Fibroblast of skin of scalp (primary cell): ENCODE measurements around the gene GNAT1.
"Not testable (repeated sequence)": the region's sequence is repeated elsewhere in the genome, so short reads cannot be mapped to it uniquely, and the experiment has no call there.

Source experiments
- DNase-seq: peaks from one replicate; pipeline ENCODE4 v3.0.0-alpha.2; 2013

The GNAT1 gene

DNA sequence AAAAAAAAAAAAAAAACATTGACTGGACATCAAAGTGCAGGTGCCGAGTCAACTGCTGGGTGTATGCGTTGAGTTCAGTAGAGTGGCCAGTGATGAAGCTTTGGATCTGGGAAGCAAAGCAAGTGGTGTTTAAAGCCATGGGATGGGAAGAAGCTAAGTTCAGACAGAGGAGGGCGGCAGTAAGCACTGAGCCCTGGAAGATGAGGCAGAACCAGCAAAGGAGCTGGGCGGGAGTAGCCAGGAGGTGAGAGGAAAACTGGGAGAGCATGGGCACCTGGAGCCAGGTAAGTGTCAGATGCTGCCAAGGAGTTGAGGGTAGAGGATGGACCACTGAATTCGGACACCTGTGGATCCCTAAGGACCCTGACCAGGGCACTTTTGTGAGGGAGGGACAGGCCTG lies 33.2 kb downstream of the GNAT1 start:
- no peak for DNase-seq

DNA sequence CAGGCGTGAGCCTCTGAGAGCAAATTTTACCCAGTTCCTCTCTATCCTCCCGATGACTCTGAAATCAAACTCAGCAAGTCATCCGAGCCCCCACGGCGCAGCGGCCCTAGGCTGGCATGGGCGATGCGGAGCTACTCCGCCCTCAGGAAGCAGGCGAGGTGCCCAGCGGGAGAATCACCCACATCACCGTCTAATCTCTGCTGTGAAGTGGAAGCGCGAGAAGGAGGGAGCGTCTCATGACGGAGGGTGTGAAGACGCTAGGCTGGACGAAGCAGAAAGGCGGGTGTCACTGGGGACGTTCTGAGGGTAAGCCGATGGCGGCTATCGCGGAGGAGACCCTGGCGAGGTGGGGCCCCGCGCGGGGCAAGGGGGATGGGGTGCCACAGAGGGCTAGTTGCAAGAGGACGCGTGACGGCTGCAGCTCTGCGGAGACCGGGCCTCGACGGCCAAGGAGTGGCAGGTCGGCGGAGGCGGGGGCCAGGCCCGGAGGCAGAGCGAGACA lies 35.5 kb downstream of the GNAT1 start:
- DNase-seq: peak; percentile 38

GRCh38 chr3:50227390-50228183 lies 36.2 kb downstream of the GNAT1 start:
- DNase-seq: peak; percentile 92

DNA sequence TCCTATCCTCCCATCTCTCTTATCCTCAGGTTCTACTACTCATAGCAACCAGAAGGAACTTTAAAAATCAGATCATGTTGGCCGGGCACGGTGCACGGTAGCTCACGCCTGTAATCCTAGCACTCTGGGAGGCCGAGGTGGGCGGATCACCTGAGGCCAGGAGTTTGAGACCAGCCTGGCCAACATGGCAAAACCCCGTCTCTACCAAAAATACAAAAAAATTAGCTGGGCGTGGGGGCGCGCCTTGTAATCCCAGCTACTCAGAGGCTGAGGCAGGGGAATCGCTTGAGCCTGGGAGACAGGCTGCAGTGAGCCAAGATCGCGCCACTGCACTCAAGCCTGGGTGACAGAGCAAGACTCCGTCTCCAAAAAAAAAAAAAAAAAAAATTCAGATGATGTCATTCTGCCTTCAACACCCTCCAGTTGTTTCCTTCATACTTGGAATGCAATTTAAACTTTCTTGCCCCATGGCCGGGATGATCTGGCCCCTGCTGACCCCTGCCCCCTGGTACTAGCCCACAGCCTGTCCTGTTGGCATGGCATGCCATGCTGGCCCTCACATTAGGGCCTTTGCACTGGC lies 36.9 kb downstream of the GNAT1 start:
- DNase-seq: not testable (repeated sequence)

DNA sequence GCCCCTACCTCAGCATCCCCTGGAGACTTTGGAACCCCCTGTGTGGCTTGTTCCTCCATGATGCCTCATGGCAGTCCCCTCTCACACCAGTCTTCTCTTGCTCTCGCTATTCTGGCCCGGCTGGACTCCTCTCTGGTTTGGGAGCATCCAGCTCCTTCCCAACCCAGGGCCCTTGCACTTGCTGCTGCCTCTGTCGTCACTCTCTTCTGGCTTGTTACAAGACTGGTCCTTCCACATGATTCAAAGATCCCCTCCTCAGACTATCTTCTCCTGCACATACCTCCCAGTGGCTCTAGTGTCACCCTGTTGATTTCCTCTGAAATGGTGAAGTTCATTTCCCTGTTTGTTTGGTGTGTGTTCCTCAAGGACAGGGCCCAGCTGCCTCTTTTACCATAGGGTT lies 38.1 kb downstream of the GNAT1 start:
- DNase-seq: no peak

DNA sequence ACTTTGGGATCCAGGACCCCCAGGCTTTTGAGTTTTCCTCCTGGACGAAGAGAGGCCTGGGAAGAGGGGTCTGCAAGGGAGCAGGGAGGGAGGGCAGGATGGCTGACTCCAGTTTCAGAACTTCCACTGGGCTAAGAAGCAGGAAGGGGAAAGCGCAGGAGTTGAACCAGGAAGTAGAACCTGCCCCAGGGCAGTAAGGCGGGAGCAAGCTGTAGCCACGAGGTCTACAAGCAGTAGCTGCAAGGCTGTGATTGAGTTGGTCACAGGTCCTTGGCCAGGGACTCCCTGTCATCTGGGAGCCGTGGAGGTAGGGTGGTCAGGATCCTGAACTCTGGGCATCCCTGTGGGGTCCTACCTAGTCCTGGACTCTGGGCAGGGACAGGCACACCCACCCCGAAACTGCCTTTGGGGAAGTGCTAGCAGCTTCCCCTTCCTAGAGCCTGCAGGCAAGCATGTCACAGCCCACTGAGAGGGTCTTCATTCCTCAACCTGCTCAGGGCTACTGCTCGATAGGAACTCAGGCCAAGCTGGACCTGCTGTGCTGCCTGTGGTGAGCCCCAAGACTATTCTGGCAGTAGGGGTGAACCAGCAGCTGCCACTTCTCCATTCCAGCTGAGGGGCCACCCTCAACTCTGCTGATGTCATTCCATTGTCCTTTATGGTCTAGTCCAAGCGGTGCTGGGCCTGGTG lies 38.8 kb downstream of the GNAT1 start:
- DNase-seq: no peak

- no peak for DNase-seq
Measured at GRCh38 chr3:50230794-50231125, 39.4 kb downstream of the GNAT1 start.

DNA sequence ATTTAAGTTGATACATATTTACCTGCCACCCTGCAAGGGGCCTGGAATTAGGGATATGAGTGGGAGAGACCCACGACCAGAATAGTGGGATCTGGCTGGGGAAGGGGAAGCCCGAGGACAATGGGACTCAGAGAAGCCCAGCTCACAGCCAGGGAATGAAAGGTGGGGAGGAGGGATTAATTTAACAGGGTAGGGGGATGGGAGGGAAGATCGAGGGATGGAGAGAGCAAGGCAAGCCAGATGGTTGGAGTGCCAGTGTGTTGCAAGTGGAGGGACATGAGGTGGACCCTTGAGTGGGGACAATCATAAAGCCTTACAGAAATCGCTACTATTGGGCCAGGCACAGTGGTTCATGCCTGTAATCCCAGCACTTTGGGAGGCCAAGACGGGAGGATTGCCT lies 40.2 kb downstream of the GNAT1 start:
- DNase-seq: no peak

- DNase-seq: no peak
Measured at GRCh38 chr3:50232303-50232702, 40.9 kb downstream of the GNAT1 start.

DNA sequence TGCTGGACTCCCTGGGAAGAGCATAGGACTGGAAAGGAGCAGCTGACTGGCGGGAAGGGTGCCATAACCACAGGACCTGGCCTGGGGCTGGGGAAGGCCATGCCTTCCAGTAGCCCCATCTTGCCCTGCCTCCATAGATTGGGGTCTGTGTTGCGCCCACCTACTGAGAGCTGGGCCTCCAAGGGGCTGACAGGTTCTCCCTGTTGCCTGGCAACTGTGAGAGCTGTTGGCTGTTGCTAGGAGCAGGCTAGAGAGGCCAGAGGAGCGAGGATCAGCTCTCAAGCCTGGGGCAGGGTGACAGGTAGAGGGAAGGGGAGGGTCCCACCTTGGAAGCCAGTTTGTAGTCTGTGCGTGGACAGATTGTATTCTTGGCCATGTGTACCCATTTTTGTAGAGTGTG lies 41.8 kb downstream of the GNAT1 start:
- no peak for DNase-seq

- peak; percentile 99 for DNase-seq
Measured at GRCh38 chr3:50235716-50236483, 44.5 kb downstream of the GNAT1 start, which contains the start of gene GNAI2. TSS of gene GNAI2 (plus strand) at chr3:50236204. CDS start at chr3:50236336, 132 bp downstream.

DNA sequence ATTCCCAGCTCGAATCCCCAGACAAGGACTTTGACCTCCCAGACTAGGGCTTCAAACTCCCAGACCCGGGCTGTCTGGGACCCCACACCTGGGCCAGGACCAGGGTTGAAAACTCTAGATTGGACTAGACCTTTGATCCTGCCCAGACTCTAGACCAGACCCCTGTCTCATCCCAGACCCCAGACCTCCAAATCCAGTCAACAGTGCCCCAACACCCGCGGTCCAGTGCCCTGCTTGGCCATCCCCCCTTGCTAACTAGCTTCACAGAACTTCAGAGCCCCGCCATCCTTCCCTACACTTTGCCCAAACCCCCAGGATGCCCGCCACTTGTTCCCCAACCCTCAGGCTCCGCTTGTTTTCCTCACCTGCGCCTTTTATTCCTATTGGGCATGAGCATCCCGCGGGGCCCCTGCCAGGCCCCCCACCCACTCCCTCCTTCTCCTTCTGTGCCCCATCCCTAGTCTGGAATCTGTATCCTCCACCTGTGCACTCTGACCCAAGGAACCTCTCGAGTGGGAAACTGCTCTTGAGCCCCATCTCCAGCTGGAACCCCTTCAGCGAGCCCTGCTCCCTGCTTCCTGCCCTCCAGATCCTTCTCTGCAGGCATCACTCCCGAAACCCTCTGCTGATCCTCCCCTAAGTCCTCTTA lies 45.2 kb downstream of the GNAT1 start:
- DNase-seq: no peak

DNA sequence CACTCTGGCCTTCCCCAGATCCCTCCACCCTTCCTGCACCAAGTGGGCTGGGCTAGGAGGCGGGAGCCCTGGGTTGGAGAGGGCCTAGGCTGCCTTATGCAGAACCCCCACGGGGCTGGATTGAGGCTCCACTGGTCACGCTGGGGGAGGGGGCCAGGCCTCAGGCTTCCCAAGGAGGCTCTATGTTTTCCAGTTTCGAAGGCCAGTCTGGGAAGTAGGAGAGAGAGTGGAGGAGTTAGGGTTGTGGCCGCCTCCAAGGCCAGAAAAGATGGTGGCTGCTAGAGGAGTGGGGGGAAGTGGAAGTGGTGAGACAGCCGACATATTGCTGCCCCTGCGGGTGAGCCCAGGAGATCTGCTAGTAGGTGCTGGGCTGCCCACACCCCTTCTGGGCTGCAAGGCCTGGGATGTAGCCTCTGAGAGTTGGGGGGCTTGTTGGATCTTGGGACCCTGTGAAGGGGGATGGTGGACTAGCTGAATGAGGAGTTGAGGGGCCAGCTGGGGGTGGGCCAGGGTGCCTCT lies 45.8 kb downstream of the GNAT1 start:
- DNase-seq: peak; percentile 53

DNA sequence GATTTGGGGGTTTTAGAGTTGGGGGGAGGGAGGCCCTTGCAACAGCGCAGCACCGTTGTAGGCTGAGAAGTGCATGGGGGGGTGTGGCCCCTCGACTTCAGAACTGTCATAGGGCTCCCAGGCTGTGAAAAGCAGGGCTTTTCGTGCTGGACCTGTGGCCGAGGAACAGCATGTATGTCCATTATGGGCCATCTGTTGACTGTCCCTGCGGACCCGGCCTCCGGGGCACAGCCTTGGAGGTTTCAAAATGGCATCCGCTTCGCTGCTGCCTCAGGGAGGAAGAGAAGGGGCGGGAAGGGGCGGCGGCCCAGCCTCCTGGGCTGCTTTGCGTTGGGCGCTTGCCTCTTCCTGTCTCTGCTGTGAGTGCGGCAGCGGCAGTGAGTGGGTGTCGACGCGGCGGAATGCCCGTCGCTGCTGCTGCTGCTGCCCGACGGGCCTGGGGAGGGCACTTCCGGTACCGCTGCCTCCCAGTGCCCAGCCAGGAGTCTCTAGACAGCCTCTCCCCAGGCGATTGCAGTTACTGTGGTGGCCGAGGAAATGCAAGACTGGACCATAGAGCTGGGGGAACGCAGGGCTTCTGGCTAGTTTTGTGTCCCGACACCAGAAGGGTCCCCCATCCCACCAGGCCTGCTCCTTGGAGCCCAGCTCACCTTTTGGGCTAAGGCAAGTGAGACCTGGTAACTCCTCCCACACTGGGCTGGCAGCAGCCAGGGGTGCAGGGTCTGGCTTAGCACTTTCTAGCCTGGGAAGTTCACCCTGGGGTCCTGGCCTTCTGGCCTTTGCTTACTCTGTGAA lies 46.5 kb downstream of the GNAT1 start:
- DNase-seq: peak; percentile 87

DNA sequence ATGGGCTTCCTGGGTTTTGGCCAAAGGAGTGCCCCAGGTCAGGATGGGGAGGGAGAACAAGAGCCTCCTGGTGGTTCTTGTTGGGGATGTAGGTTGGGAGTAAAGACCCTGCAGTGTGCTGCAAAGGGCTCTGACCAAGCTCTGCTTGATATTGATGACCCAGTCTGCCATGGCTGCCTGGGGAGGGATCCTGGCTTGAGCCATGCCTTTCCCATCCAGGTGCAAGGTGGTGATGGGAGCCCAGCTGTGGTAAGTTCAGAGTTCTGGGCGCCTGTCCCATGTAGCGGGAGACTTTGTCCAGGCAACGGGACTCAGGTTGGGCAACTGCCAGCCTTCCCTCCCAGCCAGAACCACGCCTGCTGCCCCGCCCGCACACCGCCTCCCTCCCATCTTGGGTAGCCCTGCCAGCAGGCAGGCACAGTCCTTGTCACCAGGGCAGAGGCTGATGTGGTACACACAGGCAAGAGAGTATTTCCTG lies 47.2 kb downstream of the GNAT1 start:
- DNase-seq: peak; percentile 29

- DNase-seq: no peak
Measured at GRCh38 chr3:50239649-50240048, 48.2 kb downstream of the GNAT1 start.

DNA sequence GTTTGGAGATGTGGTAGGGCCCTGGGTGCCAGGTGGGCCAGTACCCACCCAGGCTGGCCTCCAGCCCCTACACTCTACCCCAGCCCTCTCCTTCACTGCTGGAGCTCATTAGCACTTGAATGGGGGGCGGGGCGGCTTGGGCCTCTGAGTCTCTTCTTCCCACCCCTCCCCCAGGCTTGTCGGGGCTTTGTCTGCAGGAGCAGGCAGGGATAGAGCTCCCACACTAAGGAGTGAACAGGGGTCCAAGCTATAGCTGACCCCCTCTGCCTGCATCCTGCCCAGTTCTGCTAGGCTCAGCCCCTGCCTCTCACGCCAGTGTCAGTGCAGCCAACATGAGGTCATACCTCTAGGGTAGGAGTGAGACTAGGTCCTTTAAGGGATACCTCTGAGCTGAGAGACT lies 49.8 kb downstream of the GNAT1 start:
- no peak for DNase-seq

DNA sequence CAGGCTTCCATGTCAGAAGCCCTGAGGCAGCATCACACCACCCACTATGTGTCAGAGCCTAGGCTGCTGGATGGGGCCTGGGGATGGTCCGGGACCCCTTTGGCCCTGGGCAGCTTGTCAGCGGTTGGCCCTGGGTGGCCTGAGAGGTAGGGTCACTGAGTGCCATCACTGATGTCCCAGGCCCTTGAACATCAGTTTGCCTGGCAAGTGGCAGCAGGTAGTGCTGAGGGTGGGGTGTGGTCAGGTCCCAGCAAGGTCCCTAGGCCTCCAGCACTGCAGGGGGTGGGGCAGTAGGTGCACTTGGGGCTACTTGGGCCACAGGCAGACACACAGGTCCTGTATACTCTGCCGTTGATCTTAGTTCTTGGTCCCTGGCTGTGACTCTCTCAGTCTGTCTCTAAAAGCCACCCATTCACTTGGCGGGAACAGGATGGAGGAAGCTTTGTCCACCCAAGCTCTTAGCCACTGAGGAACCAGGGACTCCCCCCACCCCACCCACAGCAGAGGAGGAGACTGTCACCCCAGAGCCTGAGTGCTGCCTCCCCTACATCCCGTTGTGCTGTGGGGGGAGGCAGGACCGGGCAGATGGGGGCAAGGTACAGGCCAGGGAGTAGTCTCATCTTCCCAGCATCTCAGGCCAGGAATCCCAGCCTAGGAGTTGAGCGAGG lies 50.4 kb downstream of the GNAT1 start:
- DNase-seq: no peak

DNA sequence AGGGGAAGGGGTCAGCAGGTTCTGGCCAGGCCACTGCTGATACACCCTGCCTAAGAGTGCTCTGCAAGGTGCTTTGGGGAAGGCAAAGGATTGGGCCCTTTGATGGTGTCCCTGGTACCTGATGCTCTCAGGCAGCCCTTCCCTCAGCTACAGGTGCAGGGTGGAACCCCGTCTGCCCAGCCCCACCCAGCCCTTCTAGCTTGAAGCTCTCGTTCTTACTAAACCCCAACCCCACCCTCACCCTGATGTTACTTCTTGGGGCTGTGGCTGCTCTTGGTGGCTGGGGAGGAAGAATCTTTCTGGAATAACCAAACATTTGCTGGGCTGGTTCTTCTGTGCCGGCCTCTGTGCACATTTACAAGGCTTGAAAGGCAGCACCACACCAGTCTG lies 51.0 kb downstream of the GNAT1 start:
- no peak for DNase-seq

- DNase-seq: peak; percentile 37
Measured at GRCh38 chr3:50242851-50243542, 51.6 kb downstream of the GNAT1 start.
